HG03103 (cell line): ENCODE data around the gene SS18.

Experiments used
- ATAC-seq: cut with Tn5 transposase; IDR thresholded peaks from one replicate; pipeline ENCODE4 v1.9.1; 2021; ENCODE audit warnings: low read depth; ENCODE audit not compliant: unreplicated experiment

Gene SS18

DNA sequence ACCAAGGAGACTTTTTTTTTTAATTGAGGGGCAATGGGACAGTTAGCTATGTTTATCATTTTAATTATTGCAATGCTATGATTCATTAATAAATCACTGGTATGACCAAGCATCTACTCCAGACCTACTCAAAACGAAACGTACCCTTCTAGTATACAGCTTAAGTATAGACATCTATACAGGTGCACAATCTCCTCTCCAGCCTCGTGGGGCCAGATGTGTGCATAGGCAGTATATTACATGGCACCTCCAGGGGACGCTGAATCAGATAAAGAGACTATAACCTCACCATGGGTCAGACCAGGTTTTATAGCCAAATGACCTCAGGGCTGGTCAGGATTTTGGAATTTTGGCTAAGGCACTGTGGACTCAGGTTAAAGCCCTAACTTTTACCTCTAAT lies 86.6 kb downstream of the SS18 start:
- no peak for ATAC-seq

DNA sequence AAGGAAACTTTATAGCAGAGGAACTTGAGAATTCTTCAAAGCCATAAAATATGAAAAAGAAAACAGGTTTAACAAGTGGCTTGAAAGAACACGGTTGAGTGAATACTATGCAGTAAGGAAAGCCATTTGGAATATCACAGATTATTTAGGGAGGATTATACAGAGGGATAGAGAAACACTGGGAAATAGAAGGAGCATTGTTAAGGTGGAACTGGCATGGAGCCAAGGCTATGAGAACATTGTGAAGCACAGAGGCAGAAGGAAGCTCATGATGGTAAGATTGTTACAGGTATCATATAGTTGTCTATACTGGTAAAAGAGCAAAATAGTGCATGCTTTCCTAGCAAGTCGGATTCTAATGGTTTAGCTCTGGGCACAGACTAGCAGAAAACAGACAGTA lies 87.1 kb downstream of the SS18 start:
- no peak for ATAC-seq

DNA sequence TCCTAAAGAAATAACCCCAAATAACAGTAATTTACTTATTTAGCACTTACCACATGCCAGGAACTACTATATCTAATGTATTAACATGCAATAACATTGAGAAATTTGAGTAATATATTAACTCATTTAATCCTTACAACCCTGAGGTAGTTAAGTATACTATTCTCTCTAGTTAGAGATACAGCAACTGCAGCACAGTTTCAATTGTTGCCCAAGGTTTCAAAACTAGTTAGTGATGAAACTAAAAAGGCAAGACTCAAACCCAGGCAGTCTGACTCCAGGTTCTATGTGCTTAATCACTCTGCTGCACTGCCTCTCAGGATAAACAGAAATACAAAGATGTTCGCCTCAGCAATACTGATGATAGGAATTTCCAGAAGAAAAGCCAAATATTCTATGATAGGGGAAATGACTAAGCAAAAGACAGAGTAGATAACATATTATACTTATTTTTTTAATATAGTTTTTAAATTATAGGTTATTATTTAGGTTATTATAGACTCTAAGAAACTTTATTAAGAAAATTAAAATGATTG lies 88.0 kb downstream of the SS18 start:
- no peak for ATAC-seq

DNA sequence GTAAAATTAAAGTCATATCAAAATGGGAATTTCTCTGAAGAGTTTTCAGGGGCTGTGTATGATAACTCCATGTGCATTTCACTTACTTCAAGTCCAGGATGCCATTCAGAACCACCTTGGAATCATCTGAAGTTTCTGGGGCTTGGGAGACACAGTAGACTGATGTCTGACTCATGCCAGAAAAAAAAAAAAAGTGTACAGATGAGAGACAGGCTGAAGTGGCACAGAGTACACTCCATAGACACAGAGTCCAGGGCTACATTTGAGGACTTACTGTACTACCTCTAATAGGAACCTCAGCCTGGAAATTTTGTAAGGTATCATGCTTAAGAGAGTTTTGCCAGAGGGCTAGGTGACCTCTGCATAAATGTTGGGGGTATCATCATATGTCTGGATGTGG lies 92.0 kb downstream of the SS18 start:
- no peak for ATAC-seq

DNA sequence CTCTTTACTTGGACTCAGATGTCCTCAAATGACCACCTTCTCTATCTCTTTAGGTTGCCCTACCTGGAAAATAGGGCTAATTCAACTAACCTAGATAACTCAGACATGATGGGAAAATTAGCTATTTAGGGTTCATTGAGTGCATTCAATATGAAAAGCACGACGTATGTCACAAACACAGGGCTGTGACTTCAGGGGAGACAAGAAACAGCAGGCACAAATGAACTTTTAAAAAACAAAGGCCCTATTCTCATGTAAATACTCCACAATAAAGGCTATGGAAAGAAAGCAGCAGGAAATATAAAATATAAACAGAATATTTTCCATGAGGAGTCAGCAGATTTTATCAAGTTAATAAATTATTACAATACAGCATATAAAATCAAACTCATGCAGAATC lies 97.8 kb downstream of the SS18 start:
- ATAC-seq, result no peak

DNA sequence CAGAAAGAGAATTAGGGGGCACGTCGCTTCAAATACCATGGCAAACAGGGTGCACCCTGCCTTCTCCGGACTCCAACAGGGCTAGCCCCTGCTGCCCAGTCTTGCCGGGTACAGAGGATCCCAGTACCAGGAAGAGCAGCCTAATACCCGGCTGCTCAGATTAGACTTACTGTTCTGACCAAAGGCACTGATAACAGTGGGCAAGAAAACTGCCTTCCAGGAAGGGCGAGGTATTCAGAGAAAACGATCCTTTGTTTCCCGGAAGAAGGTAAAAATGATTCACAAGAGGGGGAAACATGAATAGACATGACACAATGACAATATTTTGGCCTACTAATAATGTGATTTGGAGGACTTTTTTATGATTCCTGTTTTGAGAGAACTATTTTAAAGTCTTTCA lies 99.9 kb downstream of the SS18 start:
- no peak for ATAC-seq

DNA sequence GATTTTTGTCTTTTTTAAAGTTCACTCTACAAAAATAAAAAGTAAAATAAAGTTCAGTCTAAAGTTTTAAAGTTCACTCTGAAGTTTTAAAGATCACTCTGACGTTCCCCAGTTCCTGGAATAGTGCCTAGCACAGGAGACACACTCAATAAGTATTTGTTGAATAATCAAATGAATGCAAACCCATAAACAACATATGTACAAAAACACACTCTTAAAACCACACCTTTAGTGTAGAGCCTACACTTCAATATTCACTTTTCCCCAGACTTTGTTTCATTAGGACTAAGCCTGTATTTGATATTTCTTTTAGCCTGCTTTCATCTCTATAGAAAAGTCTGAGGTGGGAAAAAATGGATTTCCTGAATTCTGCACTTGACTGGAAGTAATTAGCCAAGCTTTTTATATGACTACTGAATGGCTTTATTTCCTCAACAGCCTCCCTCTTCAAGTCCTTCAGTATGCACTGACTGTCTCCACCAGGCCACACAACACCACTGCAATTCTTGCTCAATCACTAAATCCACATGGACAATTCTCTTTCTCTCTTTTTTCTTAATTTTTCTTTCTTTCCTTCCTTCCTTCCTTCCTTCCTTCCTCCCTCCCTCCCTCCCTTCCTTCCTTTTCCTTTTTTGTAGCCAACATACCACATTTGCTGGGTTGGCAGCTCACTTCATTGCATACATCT lies 104.6 kb downstream of the SS18 start:
- ATAC-seq, result no peak

DNA sequence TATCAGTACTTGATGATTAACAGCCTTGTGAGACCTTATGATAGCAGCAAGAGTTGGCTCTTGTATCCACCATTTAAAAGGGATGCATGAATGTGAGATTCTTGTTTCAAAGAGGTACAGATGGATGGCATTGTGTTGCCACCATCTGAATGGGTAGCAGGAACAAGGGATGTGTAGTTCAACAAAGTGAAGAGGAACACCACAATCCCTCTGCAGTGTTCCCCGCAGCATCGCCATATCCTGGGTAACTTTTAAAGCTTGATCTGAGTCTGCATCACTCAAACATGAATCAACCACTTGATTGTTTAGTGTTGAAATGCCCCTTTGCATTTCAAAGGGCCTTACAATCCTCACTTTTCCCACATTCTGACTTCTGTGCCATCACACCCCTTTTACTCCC lies 106.7 kb downstream of the SS18 start:
- no peak for ATAC-seq

DNA sequence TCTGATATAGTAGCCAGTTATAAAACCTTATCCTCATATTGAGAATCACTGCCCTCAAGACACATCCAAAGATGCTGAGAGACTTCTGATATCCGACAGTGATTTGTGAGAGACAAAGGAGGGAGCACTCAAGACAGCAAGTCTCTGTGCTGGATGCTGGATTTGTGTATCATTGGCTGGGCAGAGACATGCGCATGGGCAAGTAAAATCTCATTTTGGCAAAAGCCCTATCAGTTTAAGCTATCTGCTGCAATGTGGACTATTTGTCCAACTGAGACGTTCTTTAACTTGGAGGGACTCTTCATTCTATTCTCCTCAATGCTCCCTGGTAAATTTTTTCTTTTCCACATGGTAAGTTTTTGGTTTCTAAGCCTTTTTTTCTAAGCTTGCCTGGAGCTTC lies 107.5 kb downstream of the SS18 start:
- no peak for ATAC-seq

DNA sequence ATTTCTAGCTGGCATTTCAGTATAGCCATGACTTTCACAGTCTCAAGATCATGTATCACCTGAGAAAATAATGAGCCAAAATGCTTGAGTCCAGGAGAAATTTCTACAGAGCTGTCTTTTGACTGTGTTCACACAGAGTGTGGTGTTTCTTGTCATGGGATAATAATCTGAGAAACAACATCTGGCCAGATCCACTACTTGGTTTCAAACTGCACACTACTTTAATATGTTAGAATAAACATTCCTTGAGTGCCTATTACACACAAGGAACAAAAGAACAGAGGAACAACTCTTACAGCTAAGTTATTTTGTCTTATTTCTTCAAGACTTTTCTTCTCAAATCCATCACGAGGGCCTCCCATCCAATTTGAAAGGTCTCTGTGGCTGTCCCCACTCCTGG lies 108.3 kb downstream of the SS18 start:
- ATAC-seq, result no peak

DNA sequence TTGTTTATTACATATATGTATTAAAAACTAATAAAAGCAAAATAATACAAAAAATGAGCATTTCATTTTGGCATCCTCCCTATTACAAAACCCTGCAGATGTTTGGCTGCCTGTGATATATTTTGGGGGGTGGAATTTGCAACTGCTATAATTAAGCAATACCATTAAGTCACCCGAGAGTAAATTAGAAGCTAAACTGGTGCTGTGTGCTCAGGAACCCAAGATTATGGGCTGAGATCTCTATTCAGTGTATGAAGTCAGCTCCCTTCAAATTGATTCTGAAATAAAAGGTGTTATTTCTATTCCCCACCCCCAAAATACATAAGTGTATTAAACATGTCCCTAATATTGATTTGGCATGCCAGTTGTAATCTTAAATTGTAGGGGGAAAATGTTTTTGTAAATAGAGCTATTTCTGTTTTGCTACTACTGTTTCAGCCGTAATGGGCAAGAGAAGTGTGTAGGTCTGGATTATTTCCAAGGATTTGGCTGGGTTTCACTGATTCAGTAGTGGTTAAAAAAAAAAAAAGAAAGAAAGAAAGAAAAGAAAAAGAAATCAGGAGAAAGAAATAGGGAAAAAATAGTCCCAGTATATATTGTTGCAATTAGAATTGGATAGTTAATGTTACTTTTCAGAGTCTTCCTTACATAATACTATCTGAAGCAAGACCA lies 110.9 kb downstream of the SS18 start:
- ATAC-seq, result no peak

DNA sequence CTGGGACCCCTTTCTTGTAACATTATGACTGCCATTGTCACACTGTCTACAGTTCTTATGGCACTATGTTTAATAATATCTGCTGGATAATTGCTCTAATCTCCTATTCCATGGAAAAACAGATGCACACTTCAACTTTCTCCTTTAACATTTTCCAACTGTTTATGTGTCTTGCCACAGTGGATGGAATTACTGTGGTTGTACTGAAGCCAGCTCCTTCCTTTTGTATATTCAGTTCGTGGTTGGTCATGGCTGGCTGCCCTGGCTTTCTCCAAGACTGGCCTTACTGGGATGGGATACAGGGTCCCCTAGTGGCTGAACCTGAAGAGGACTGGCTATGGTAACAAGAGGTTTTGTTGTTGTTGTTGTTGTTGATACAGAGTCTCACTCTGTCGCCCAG lies 113.9 kb downstream of the SS18 start:
- no peak for ATAC-seq

DNA sequence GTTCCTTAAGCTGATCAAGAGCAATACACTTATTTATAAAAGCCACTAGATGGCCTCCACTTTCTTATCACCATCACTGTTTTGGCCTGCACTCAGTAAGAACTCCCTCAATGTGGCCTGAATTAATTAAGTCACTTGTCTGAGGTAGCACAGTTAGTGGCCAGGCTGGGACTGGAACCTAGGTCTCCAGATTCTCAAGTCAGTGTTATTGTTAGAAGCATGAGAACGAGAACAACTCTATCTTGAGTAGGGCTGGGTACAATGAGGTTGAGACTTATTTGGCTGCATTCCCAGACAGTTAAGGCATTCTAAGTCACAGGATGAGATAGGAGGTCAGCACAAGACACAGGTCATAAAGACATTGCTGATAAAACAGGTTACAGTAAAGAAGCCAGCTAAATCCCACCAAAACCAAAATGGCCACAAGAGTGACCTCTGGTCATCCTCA lies 115.8 kb downstream of the SS18 start:
- no peak for ATAC-seq
